Measurements from ENCODE around the gene PMVK. TPM values are rescaled to one million over a fixed set of nuclear protein-coding genes. Genes with fewer than 3 reads are reported as not detected.
A peak's percentile ranks its signal among the peaks of the same experiment; 100 is the strongest.

PMVK gene
- 7.2 and 9.0 TPM in 2 replicates for total RNA-seq (2012; rRNA removed)
- polyA plus RNA-seq (2012; rRNA removed), result 28.1 and 31.8 TPM in 2 replicates
- polyA plus RNA-seq (2012; cell fraction: cytosol; rRNA removed), result 32.4 and 35.3 TPM in 2 replicates
- 8.8 and 9.7 TPM in 2 replicates for polyA plus RNA-seq (2012; cell fraction: nucleus; rRNA removed; ENCODE audit: low replicate concordance)
- percentile 48 among the genes with signal in this experiment for Bru-seq, nascent RNA
- percentile 51 among the genes with signal in this experiment for BruChase-seq, experiment 1, labeled RNA remaining after a 6-hour chase
- BruChase-seq, experiment 2, labeled RNA remaining after a 2-hour chase, result percentile 48 among the genes with signal in this experiment
- long read RNA-seq, transcript PMVK-201 (5 exons, 1,280 nt), result major isoform, 35 of 37 reads
- long read RNA-seq, partial matches to known transcripts, result 0 of 37 reads
- long read RNA-seq, other reads (novel, unspliced or antisense), result 2 of 37 reads

DNA sequence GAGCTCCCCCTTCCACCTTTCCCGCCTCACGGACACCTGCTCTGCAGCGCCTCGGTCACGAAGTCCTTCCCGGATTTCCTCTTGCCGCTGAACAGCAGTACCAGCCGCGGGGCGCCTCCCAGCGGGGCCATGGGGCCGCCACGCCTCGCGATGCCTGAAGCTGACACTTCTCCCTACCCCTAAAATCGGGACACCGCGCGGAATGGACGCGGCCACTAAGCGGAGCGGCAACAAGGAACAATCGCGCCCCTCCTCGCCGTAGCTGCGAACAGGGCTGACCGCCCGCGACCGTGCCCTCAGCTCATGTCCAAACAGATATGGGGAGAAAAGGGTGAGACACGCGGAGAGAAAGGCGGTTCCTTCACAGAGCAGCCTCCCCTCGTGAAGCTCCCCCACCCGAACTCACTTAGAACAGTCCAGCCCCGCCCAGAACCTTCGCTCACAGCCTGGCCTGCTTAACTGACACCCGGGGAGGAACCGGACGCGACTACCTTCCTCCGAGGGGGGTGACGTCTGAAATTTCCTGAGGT lies at the start of gene PMVK:
Gene PMVK (minus strand): TSS at position 165 of the 530 bp plus-strand sequence. CDS start 34 bp downstream, at position 131.
- intact Hi-C loops (cut with micrococcal nuclease) (loop anchor here (1.0 to 2.0 kb wide), 2 partner anchors 64 to 377 kb away; no protein-coding TSS in a partner anchor), dilution Hi-C loops (cut with HindIII; ENCODE audit: low sequenced_read_pairs, unreplicated experiment) (no loop called here), in situ Hi-C loops (cut with MboI; ENCODE audit: low sequenced_read_pairs) (no loop called here)
- Histone ChIP-seq H2BK5ac (ENCODE audit: low read depth, low read length, poor library complexity, severe bottlenecking) (peak within 1 kb of the TSS; percentile 98), H3K4me1 (ENCODE audit: control insufficient read depth, insufficient read depth, low read length) (peaks cover 2% of the 10 kb centered on the region), H3K27me3 (ENCODE audit: control insufficient read depth, insufficient read depth, low read length) (no peaks in the 10 kb centered on the region), H3K9me3 (ENCODE audit: control insufficient read depth, insufficient read depth, low read length) (no peaks in the 10 kb centered on the region), H3K18ac (ENCODE audit: low read depth, low read length) (peak within 1 kb of the TSS; percentile 97), H3K4ac (ENCODE audit: low read depth, low read length) (peak within 1 kb of the TSS; percentile 97), H4K91ac (ENCODE audit: insufficient read depth, low read depth, low read length) (peak within 1 kb of the TSS; percentile 99), H3K79me1 (ENCODE audit: low read depth in 1 of 2, low read length in 2 of 2) (peaks cover 0 to 14% of the 10 kb centered on the region in 2 experiments; a peak in 2 of 4 replicates), H3K14ac (replicated peaks; ENCODE audit: low read depth, low read length) (peak within 1 kb of the TSS; percentile 98), H3K9ac (ENCODE audit: low read depth, low read length) (peak within 1 kb of the TSS; percentile 96), H3K9me1 (ENCODE audit: insufficient read depth, low read length) (peaks cover 11% of the 10 kb centered on the region; the same call in 1 of the 2 replicates), H2AK9ac (replicated peaks; ENCODE audit: low read depth, low read length, poor library complexity) (peak within 1 kb of the TSS; percentile 94), H2AK5ac (ENCODE audit: low read depth, low read length) (peak within 1 kb of the TSS; percentile 75), H2BK120ac (ENCODE audit: low read depth, low read length) (peak within 1 kb of the TSS; percentile 97), H3K4me2 (ENCODE audit: low read depth, low read length) (peak within 1 kb of the TSS; percentile 96), H2BK15ac (ENCODE audit: low read depth, low read length) (peak within 1 kb of the TSS; percentile 99; the same call in 2 of the 3 replicates), H4K20me1 (ENCODE audit: insufficient read depth, low read length) (no peaks in the 10 kb centered on the region), H3K27ac (ENCODE audit: insufficient read depth, low read length) (peak within 1 kb of the TSS; percentile 94), H3K23ac (ENCODE audit: low read depth, low read length) (peak within 1 kb of the TSS; percentile 95), H2BK20ac (ENCODE audit: low read depth, low read length) (peak within 1 kb of the TSS; percentile 95), H3K56ac (ENCODE audit: extremely low read depth, insufficient read depth, low read length) (peak within 1 kb of the TSS; percentile 99), H3K36me3 (ENCODE audit: control insufficient read depth, insufficient read depth, low read length) (no peaks in the 10 kb centered on the region), H4K8ac (ENCODE audit: low read depth in 2 of 2, low read length in 2 of 2) (peak within 1 kb of the TSS; percentile 71 to 99), H4K5ac (ENCODE audit: low read depth, low read length) (peak within 1 kb of the TSS; percentile 94), H2AFZ (replicated peaks; ENCODE audit: low read length, poor library complexity) (peak within 1 kb of the TSS; percentile 99), H3K4me3 (ENCODE audit: insufficient read depth, low read depth, low read length) (peak within 1 kb of the TSS; percentile 63)
- no TSS peak for BruUV-seq (replicated peaks)
- ChIA-PET POLR2A (ENCODE audit: unreplicated experiment) (interaction anchor here (0.6 to 1.0 kb wide), 2 partner anchors 19 to 209 kb away, joined by 4 read pairs; partner anchors contain the start of gene PBXIP1), CTCF (interaction anchor here (1.0 to 1.2 kb wide), 2 partner anchors 19 to 148 kb away, joined by 3 read pairs; partner anchors contain the start of gene PBXIP1)
- whole genome bisulfite sequencing, 2 experiments (ENCODE audit: extremely low coverage in 2 of 2, insufficient read length in 1 of 2), result 0% methylated on average over 14 of the region's 45 CpGs; no CpG with 5 or more reads in 1 of the 2 experiments
- peak; percentile 97 for ATAC-seq (ENCODE audit: low read depth)
- peak; percentile 95 for DNase-seq
- no peak for TF ChIP-seq MAFK (IDR thresholded peaks at IDR 0.05; ENCODE audit: low read depth, low read length)
- no peak for TF ChIP-seq FOS (IDR thresholded peaks at IDR 0.05; ENCODE audit: low read depth, low read length)
- 0 out of 2 replicates have a peak, but pooled peaks have one; percentile 96 for TF ChIP-seq CHD1 (IDR thresholded peaks at IDR 0.05; ENCODE audit: low read depth, low read length)
- TF ChIP-seq, protein P1, sequence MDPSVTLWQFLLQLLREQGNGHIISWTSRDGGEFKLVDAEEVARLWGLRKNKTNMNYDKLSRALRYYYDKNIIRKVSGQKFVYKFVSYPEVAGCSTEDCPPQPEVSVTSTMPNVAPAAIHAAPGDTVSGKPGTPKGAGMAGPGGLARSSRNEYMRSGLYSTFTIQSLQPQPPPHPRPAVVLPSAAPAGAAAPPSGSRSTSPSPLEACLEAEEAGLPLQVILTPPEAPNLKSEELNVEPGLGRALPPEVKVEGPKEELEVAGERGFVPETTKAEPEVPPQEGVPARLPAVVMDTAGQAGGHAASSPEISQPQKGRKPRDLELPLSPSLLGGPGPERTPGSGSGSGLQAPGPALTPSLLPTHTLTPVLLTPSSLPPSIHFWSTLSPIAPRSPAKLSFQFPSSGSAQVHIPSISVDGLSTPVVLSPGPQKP (IDR thresholded peaks at IDR 0.05; ENCODE audit: borderline replicate concordance, low read depth, low read length), result no peak
- TF ChIP-seq RAD21 (IDR thresholded peaks at IDR 0.05; ENCODE audit: low read length), result peak; percentile 24; the same call in 1 of the 2 replicates
- TF ChIP-seq, protein P2, sequence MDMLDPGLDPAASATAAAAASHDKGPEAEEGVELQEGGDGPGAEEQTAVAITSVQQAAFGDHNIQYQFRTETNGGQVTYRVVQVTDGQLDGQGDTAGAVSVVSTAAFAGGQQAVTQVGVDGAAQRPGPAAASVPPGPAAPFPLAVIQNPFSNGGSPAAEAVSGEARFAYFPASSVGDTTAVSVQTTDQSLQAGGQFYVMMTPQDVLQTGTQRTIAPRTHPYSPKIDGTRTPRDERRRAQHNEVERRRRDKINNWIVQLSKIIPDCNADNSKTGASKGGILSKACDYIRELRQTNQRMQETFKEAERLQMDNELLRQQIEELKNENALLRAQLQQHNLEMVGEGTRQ (IDR thresholded peaks at IDR 0.05; ENCODE audit: low read depth, low read length), result peak; percentile 89; the same call in 1 of the 2 replicates
- TF ChIP-seq BHLHE40 (IDR thresholded peaks at IDR 0.05; ENCODE audit: low read depth, low read length), result no peak
- TF ChIP-seq MXI1 (IDR thresholded peaks at IDR 0.05; ENCODE audit: borderline replicate concordance, low read depth, low read length), result peak; percentile 75; the same call in 1 of the 2 replicates
- TF ChIP-seq RCOR1 (IDR thresholded peaks at IDR 0.05; ENCODE audit: insufficient replicate concordance, low read length), result peak; percentile 29
- TF ChIP-seq POLR2A (IDR thresholded peaks at IDR 0.05; ENCODE audit: low read depth, low read length), result peak; percentile 64
- TF ChIP-seq, protein P3, sequence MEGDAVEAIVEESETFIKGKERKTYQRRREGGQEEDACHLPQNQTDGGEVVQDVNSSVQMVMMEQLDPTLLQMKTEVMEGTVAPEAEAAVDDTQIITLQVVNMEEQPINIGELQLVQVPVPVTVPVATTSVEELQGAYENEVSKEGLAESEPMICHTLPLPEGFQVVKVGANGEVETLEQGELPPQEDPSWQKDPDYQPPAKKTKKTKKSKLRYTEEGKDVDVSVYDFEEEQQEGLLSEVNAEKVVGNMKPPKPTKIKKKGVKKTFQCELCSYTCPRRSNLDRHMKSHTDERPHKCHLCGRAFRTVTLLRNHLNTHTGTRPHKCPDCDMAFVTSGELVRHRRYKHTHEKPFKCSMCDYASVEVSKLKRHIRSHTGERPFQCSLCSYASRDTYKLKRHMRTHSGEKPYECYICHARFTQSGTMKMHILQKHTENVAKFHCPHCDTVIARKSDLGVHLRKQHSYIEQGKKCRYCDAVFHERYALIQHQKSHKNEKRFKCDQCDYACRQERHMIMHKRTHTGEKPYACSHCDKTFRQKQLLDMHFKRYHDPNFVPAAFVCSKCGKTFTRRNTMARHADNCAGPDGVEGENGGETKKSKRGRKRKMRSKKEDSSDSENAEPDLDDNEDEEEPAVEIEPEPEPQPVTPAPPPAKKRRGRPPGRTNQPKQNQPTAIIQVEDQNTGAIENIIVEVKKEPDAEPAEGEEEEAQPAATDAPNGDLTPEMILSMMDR (conservative IDR thresholded peaks at IDR 0.05; ENCODE audit: low read depth, low read length), result peak; percentile 40

Measured in IMR-90 (cell line).